H7 (cell line): ENCODE measurements around the gene ARHGAP44. TPM values are rescaled to one million over a fixed set of nuclear protein-coding genes. Genes with fewer than 3 reads are reported as not detected.
A peak's percentile ranks its signal among the peaks of the same experiment; 100 is the strongest.

Source experiments
- DNase-seq: peaks from one replicate; pipeline ENCODE4 v3.0.0; 2012
- H3K27me3 ChIP-seq: 2 replicates; pipeline ENCODE4 v1.6.0; 2011; ENCODE audit warnings: mild to moderate bottlenecking, low read length; ENCODE audit not compliant: control insufficient read depth, insufficient read depth
- H3K36me3 ChIP-seq: replicated peaks from 2 replicates; pipeline ENCODE4 v1.5.1; 2011; ENCODE audit warnings: low read length; ENCODE audit not compliant: control insufficient read depth, insufficient read depth
- H3K4me3 ChIP-seq: 2 replicates; pipeline ENCODE4 v1.5.1; 2011; ENCODE audit warnings: low read depth, mild to moderate bottlenecking, control low read depth, low read length, moderate library complexity; ENCODE audit not compliant: insufficient read depth
- total RNA-seq: library from RNA; depleted of rRNA; stranded (reverse); fragments of >200 nt; shearing (Covaris generic); gene quantifications from 2 replicates; pipeline ENCODE4 v1.2.3, GENCODE V29; 2014

ARHGAP44 gene
- total RNA-seq, 1 experiment from 2014 or later, result 9.2 TPM

- Histone ChIP-seq H3K4me3 (no peak overlapping the region), H3K36me3 (peaks cover 55% of the 10 kb centered on the region)
- DNase-seq, result peak; percentile 13
These were observed 203.4 kb downstream of the ARHGAP44 start for GRCh38 chr17:12992676-12993075.

GRCh38 chr17:12993631-12994030 lies 204.3 kb downstream of the ARHGAP44 start:
- Histone ChIP-seq H3K4me3 (no peak overlapping the region), H3K27me3 (no peaks in the 10 kb centered on the region), H3K36me3 (peaks cover 62% of the 10 kb centered on the region)
- peak; percentile 20 for DNase-seq

More at GRCh38 chr17:12992676-12993075, 203.4 kb downstream of the ARHGAP44 start:
- no peaks in the 10 kb centered on the region for H3K27me3 ChIP-seq

GRCh38 chr17:12994341-12995074 lies 205.2 kb downstream of the ARHGAP44 start:
- peaks cover 68% of the 10 kb centered on the region for H3K36me3 ChIP-seq

GRCh38 chr17:12995106-12995895 lies 206.0 kb downstream of the ARHGAP44 start:
- DNase-seq, result peak; percentile 11
- peaks cover 73% of the 10 kb centered on the region for H3K36me3 ChIP-seq

More at GRCh38 chr17:12994341-12995074, 205.2 kb downstream of the ARHGAP44 start:
- Histone ChIP-seq H3K27me3 (no peaks in the 10 kb centered on the region), H3K4me3 (no peak overlapping the region)
- peak; percentile 17 for DNase-seq

GRCh38 chr17:12995896-12996295 lies 206.6 kb downstream of the ARHGAP44 start:
- peak; percentile 21 for DNase-seq
- Histone ChIP-seq H3K36me3 (peaks cover 76% of the 10 kb centered on the region), H3K27me3 (no peaks in the 10 kb centered on the region), H3K4me3 (no peak overlapping the region)

More at GRCh38 chr17:12995106-12995895, 206.0 kb downstream of the ARHGAP44 start:
- Histone ChIP-seq H3K4me3 (no peak overlapping the region), H3K27me3 (no peaks in the 10 kb centered on the region)

- no peaks in the 10 kb centered on the region for H3K27me3 ChIP-seq
- no peak overlapping the region for H3K4me3 ChIP-seq
- DNase-seq, result peak; percentile 12
- H3K36me3 ChIP-seq, result peaks cover 75% of the 10 kb centered on the region
These were observed 207.1 kb downstream of the ARHGAP44 start for GRCh38 chr17:12996357-12996756.

- no peak for DNase-seq
- Histone ChIP-seq H3K36me3 (peaks cover 73% of the 10 kb centered on the region), H3K4me3 (no peak overlapping the region), H3K27me3 (no peaks in the 10 kb centered on the region)
These were observed 207.6 kb downstream of the ARHGAP44 start for GRCh38 chr17:12996941-12997340.

GRCh38 chr17:12998461-12998860 lies 209.2 kb downstream of the ARHGAP44 start:
- Histone ChIP-seq H3K27me3 (no peaks in the 10 kb centered on the region), H3K4me3 (no peak overlapping the region), H3K36me3 (peaks cover 74% of the 10 kb centered on the region)
- DNase-seq, result peak; percentile 7

- no peak for DNase-seq
- no peaks in the 10 kb centered on the region for H3K27me3 ChIP-seq
- no peak overlapping the region for H3K4me3 ChIP-seq
- H3K36me3 ChIP-seq, result peaks cover 73% of the 10 kb centered on the region
These were observed 209.6 kb downstream of the ARHGAP44 start for GRCh38 chr17:12998874-12999273.

GRCh38 chr17:13000561-13000960 lies 211.3 kb downstream of the ARHGAP44 start:
- no peak overlapping the region for H3K4me3 ChIP-seq
- H3K27me3 ChIP-seq, result no peaks in the 10 kb centered on the region
- DNase-seq, result peak; percentile 7
- H3K36me3 ChIP-seq, result peaks cover 67% of the 10 kb centered on the region

GRCh38 chr17:13001991-13002615 lies 212.8 kb downstream of the ARHGAP44 start:
- H3K36me3 ChIP-seq, result peaks cover 58% of the 10 kb centered on the region
- no peak overlapping the region for H3K4me3 ChIP-seq
- DNase-seq, result peak; percentile 6
- H3K27me3 ChIP-seq, result no peaks in the 10 kb centered on the region

GRCh38 chr17:13002761-13003453 lies 213.6 kb downstream of the ARHGAP44 start:
- peak; percentile 87 for DNase-seq

GRCh38 chr17:13003454-13003851 lies 214.2 kb downstream of the ARHGAP44 start:
- Histone ChIP-seq H3K4me3 (no peak overlapping the region), H3K36me3 (peaks cover 51% of the 10 kb centered on the region), H3K27me3 (no peaks in the 10 kb centered on the region)
- no peak for DNase-seq

More at GRCh38 chr17:13002761-13003453, 213.6 kb downstream of the ARHGAP44 start:
- H3K4me3 ChIP-seq, result no peak overlapping the region
- no peaks in the 10 kb centered on the region for H3K27me3 ChIP-seq
- peaks cover 53% of the 10 kb centered on the region for H3K36me3 ChIP-seq

GRCh38 chr17:13003927-13004326 lies 214.6 kb downstream of the ARHGAP44 start:
- peaks cover 51% of the 10 kb centered on the region for H3K36me3 ChIP-seq
- H3K27me3 ChIP-seq, result no peaks in the 10 kb centered on the region
- H3K4me3 ChIP-seq, result no peak overlapping the region
- DNase-seq, result peak; percentile 9
